KBM-7 (cell line): ENCODE data around the gene OR56B1.
"Not testable (repeated sequence)": the region's sequence is repeated elsewhere in the genome, so short reads cannot be mapped to it uniquely, and the experiment has no call there.

Source experiments
- DNase-seq: peaks from one replicate; pipeline ENCODE4 v3.0.0-alpha.2; 2015
- in situ Hi-C: fragments of 300-500 bp; cut with MboI; formaldehyde crosslinking; loops from 2 replicates; pipeline ENCODE4 v1.14.3; 2020; ENCODE audit warnings: low sequenced_read_pairs, low pct_unique_long_range_greater_than_20kb, mixed read lengths

The OR56B1 gene, protein sequence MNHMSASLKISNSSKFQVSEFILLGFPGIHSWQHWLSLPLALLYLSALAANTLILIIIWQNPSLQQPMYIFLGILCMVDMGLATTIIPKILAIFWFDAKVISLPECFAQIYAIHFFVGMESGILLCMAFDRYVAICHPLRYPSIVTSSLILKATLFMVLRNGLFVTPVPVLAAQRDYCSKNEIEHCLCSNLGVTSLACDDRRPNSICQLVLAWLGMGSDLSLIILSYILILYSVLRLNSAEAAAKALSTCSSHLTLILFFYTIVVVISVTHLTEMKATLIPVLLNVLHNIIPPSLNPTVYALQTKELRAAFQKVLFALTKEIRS

GRCh38 chr11:5736396-5736795 lies at the start of gene OR56B1:
TSS of gene OR56B1 (plus strand) at chr11:5736448. CDS start at chr11:5736517, 69 bp downstream.
- in situ Hi-C loops = no loop called here
- DNase-seq = no peak

DNA sequence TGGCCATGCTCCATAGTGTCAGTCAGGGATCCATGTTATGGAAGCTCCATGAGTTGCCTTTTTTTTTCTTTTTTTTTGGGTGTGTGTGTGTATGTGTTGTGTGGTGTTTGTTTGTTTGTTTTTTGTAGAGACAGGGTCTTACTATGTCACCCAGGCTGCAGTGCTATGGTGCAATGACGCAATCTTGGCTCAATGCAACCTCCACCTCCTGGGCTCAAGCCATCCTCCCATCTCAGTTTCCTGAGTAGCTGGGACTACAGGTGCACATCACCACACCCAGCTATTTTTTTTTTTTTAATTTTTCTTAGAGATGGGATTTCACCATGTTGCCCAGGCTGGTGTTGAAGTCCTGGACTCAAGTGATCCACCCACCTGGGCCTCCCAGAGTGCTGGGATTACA lies 47.8 kb upstream of the OR56B1 start:
- in situ Hi-C loops = no loop called here
- DNase-seq = no peak

GRCh38 chr11:5689551-5689983 lies 46.7 kb upstream of the OR56B1 start, which contains the start of gene TRIM22:
TSS of gene TRIM22 (plus strand) at chr11:5689790. CDS start at chr11:5696233, 6,443 bp downstream.
- peak; percentile 92 for DNase-seq
- in situ Hi-C loops = no loop called here

DNA sequence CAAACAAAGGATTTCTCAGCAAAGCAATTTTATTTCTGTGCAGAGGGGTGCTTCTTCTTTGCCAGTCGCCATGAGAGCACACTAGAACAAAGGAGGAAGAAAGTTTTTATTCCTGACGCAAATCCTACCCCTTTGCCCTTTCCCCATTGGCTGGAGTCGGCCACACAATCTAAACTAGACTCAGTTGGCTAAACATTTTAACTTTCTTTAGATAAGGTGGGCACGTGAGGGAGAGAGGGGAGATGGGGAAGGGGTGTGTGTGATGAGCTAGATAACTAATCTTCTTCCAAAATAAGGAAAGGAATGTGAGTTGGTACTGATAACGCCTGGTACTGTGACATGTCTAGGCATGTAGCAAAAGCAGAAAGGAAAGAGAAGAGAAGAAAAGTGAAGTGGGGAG lies 46.0 kb upstream of the OR56B1 start:
- in situ Hi-C loops = no loop called here
- peak; percentile 86 for DNase-seq

GRCh38 chr11:5690736-5691135 lies 45.5 kb upstream of the OR56B1 start:
- in situ Hi-C loops = no loop called here

GRCh38 chr11:5691238-5691963 lies 44.8 kb upstream of the OR56B1 start:
- peak; percentile 28 for DNase-seq
- in situ Hi-C loops = not testable (repeated sequence)

More at GRCh38 chr11:5690736-5691135, 45.5 kb upstream of the OR56B1 start:
- peak; percentile 53 for DNase-seq

GRCh38 chr11:5691964-5692361 lies 44.3 kb upstream of the OR56B1 start:
- in situ Hi-C loops = no loop called here
- DNase-seq = peak; percentile 67

DNA sequence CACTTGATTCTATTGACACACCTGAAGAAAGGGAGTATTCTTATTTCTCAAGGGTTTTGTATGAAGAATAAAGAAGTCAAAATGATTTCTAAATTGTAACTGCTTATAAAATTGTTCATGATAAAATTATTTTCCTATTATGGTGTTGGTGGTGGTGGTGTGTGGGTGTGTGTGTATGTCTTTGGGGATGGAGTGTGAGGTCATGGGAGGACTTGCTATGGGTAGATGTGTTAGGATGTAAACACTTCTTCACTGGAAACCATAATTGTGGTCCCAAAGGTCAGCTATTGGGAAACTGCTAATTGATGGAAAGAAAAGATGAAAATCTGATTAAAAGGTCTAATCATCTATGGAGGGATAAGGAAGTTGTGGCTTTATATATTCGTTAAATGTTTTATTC lies 41.6 kb upstream of the OR56B1 start:
- in situ Hi-C loops = no loop called here
- no peak for DNase-seq

GRCh38 chr11:5695580-5695979 lies 40.7 kb upstream of the OR56B1 start:
- DNase-seq = no peak
- in situ Hi-C loops = no loop called here

DNA sequence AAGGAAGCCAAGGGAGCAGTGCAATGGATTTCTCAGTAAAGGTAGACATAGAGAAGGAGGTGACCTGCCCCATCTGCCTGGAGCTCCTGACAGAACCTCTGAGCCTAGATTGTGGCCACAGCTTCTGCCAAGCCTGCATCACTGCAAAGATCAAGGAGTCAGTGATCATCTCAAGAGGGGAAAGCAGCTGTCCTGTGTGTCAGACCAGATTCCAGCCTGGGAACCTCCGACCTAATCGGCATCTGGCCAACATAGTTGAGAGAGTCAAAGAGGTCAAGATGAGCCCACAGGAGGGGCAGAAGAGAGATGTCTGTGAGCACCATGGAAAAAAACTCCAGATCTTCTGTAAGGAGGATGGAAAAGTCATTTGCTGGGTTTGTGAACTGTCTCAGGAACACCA lies 40.0 kb upstream of the OR56B1 start:
- no peak for DNase-seq
- in situ Hi-C loops = no loop called here

- in situ Hi-C loops = no loop called here
- DNase-seq = no peak
Observed at GRCh38 chr11:5698281-5698680, 38.0 kb upstream of the OR56B1 start.

DNA sequence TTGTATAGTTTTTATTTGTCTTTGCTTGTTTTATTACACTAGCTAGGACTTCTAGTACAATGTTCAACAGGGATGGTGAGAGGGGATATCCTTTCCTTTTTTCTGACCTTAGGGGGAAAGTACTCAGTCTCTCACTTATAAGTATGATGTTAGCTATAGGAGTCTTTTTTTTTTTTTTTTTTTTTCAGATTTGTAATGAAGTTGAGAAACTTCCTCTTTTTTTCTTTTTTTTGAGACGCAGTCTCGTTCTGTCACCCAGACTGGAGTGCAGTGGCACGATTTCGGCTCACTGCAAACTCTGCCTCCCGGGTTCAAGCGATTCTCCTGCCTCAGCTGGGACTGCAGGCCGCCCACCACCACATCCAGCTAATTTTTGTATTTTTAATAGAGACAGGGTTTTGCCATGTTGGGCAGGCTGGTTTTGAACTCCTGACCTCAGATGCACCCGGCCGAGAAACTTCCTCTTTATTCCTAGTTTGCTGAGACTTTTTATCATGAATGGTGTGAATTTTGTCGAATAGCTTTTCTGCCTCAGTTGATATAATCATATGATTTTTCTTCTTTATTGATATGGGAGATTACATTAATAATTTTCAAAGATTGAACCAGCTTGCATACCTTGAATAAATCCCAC lies 35.7 kb upstream of the OR56B1 start:
- in situ Hi-C loops = no loop called here
- peak; percentile 82 for DNase-seq

DNA sequence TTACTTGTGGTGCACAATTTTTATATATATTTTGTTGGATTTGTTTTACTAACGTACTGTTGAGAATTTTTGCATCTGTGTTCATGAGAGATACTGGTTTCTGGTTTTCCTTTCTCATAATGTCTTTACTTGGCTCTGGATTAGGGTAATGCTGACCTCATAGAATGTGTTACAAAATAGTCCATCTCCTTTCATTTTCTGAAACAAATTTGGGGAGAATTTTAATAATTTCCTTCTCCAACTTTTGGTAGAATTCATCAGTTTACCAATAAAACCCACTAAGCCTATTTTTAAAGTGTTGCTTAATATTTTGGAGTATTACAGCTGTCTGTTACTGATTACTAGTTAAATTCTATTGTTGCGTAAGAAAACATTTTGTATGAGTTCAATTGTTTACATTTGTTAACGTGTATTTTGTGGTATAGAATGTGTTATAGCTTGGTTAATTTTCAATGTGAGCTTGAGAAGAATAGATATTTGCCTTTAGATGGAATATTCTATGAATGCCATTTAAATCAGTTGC lies 35.1 kb upstream of the OR56B1 start:
- DNase-seq = no peak
- in situ Hi-C loops = no loop called here

GRCh38 chr11:5703741-5704536 lies 32.3 kb upstream of the OR56B1 start:
- in situ Hi-C loops = no loop called here
- DNase-seq = no peak

GRCh38 chr11:5705688-5706087 lies 30.6 kb upstream of the OR56B1 start:
- in situ Hi-C loops = no loop called here
- DNase-seq = no peak

GRCh38 chr11:5712507-5712906 lies 23.7 kb upstream of the OR56B1 start:
- peak; percentile 28 for DNase-seq
- in situ Hi-C loops = no loop called here

DNA sequence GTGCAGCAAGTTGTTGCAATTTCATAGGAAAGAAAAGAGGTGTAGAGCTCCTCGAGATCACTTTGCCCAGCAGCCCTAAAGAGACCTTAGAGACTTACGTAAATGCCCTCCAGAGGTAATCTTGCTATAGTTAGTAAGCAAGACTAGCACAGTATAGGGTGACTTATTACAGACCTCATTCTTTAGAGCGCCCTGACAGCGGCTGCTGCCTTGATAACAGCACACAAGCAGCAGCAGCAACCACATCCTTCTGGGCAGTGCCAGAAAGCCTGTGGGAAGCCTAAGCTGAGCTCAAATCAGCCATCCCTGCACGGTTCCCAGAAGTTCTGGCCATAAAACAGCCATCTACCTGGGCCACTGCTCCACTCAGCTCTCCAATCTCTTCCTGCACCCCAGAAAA lies 22.6 kb upstream of the OR56B1 start:
- in situ Hi-C loops = no loop called here
- DNase-seq = no peak

DNA sequence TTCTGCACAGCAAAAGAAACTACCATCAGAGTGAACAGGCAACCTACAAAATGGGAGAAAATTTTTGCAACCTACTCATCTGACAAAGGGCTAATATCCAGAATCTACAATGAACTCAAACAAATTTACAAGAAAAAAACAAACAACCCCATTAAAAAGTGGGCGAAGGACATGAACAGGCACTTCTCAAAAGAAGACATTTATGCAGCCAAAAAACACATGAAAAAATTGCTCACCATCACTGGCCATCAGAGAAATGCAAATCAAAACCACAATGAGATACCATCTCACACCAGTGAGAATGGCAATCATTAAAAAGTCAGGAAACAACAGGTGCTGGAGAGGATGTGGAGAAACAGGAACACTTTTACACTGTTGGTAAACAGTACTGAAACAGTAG lies 19.7 kb upstream of the OR56B1 start:
- DNase-seq, in situ Hi-C loops: not testable (repeated sequence)
